Ishikawa (cell line): ENCODE results near the gene CBS.

Experiments used
- CEBPB ChIP-seq: IDR thresholded peaks from 2 replicates; pipeline ENCODE4 v1.6.1; 2012
- CREB1 ChIP-seq: IDR thresholded peaks from 2 replicates; pipeline ENCODE4 v1.6.1; 2012; ENCODE audit warnings: low read depth
- EGR1 ChIP-seq: IDR thresholded peaks from 2 replicates; pipeline ENCODE4 v1.6.1; 2012
- EP300 ChIP-seq: IDR thresholded peaks from 2 replicates; pipeline ENCODE4 v1.6.1; 2012; ENCODE audit warnings: borderline replicate concordance
- FOXM1 ChIP-seq: IDR thresholded peaks from 2 replicates; pipeline ENCODE4 v1.6.1; 2012; ENCODE audit warnings: low read depth, borderline replicate concordance
- NFIC ChIP-seq: IDR thresholded peaks from 2 replicates; pipeline ENCODE4 v1.6.1; 2012
- RAD21 ChIP-seq: IDR thresholded peaks from 2 replicates; pipeline ENCODE4 v1.6.1; 2012; ENCODE audit warnings: low read depth
- TAF1 ChIP-seq: IDR thresholded peaks from 2 replicates; pipeline ENCODE4 v1.6.1; 2012; ENCODE audit warnings: low read depth, mild to moderate bottlenecking
- TEAD4 ChIP-seq: IDR thresholded peaks from 2 replicates; pipeline ENCODE4 v1.6.1; 2012
- YY1 ChIP-seq: IDR thresholded peaks from 2 replicates; pipeline ENCODE4 v1.6.1; 2012; ENCODE audit warnings: low read depth
- TF ChIP-seq, protein P1 (sequence below): IDR thresholded peaks from 2 replicates; pipeline ENCODE4 v1.6.1; 2012
- TF ChIP-seq, protein P2 (sequence below): IDR thresholded peaks from 2 replicates; pipeline ENCODE4 v1.6.1; 2012
- TF ChIP-seq, protein P3 (sequence below): IDR thresholded peaks from 2 replicates; pipeline ENCODE4 v1.6.1; 2012; ENCODE audit warnings: low read depth, mild to moderate bottlenecking

DNA sequence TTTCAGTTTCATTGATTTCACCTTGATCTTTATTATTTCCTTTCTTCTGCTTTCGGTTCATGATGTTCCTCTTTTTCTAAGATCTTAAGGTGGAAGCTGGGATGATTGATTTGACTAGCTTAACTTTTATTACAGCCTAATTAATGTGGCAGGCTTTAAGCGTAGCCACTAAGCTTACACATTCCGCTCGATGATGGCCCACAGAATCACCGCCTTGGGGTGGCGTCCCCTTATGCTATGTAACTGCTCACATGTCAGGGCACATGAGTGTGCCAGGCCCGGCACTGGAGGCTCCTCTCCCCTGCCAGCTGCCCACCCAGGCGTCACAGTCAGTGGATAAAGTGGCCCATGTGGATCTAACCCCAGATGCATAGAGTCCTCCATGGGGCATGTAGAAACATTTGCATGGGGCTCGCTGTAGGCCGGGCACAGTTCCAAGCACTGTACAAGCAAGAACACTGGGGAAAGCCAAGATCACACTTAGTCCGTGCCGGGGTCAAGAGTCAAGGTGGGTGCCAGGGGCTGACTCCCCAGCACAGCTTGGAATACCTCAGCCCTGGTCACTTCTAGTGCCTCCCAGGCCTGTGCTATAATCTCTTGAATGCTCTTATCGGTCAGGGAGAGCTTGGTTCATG lies 59.6 kb downstream of the CBS start:
- TF ChIP-seq, protein P1, sequence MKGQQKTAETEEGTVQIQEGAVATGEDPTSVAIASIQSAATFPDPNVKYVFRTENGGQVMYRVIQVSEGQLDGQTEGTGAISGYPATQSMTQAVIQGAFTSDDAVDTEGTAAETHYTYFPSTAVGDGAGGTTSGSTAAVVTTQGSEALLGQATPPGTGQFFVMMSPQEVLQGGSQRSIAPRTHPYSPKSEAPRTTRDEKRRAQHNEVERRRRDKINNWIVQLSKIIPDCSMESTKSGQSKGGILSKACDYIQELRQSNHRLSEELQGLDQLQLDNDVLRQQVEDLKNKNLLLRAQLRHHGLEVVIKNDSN, result no peak
- TF ChIP-seq CREB1, result no peak
- no peak for TF ChIP-seq TAF1
- TF ChIP-seq EGR1, result no peak
- TF ChIP-seq EP300, result no peak
- no peak for TF ChIP-seq CEBPB
- no peak for TF ChIP-seq RAD21
- TF ChIP-seq, protein P2, sequence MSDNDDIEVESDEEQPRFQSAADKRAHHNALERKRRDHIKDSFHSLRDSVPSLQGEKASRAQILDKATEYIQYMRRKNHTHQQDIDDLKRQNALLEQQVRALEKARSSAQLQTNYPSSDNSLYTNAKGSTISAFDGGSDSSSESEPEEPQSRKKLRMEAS, result no peak
- no peak for TF ChIP-seq NFIC
- TF ChIP-seq YY1, result no peak
- TF ChIP-seq, protein P3, sequence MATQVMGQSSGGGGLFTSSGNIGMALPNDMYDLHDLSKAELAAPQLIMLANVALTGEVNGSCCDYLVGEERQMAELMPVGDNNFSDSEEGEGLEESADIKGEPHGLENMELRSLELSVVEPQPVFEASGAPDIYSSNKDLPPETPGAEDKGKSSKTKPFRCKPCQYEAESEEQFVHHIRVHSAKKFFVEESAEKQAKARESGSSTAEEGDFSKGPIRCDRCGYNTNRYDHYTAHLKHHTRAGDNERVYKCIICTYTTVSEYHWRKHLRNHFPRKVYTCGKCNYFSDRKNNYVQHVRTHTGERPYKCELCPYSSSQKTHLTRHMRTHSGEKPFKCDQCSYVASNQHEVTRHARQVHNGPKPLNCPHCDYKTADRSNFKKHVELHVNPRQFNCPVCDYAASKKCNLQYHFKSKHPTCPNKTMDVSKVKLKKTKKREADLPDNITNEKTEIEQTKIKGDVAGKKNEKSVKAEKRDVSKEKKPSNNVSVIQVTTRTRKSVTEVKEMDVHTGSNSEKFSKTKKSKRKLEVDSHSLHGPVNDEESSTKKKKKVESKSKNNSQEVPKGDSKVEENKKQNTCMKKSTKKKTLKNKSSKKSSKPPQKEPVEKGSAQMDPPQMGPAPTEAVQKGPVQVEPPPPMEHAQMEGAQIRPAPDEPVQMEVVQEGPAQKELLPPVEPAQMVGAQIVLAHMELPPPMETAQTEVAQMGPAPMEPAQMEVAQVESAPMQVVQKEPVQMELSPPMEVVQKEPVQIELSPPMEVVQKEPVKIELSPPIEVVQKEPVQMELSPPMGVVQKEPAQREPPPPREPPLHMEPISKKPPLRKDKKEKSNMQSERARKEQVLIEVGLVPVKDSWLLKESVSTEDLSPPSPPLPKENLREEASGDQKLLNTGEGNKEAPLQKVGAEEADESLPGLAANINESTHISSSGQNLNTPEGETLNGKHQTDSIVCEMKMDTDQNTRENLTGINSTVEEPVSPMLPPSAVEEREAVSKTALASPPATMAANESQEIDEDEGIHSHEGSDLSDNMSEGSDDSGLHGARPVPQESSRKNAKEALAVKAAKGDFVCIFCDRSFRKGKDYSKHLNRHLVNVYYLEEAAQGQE, result no peak
- TF ChIP-seq FOXM1, result no peak
- TF ChIP-seq TEAD4, result no peak
